ENCODE measurements around the gene PLXDC2. TPM values are rescaled to one million over a fixed set of nuclear protein-coding genes. Genes with fewer than 3 reads are reported as not detected.

Gene PLXDC2
- polyA plus RNA-seq, 3 donors, result 32.4 to 40.1 (median 36.7) TPM

DNA sequence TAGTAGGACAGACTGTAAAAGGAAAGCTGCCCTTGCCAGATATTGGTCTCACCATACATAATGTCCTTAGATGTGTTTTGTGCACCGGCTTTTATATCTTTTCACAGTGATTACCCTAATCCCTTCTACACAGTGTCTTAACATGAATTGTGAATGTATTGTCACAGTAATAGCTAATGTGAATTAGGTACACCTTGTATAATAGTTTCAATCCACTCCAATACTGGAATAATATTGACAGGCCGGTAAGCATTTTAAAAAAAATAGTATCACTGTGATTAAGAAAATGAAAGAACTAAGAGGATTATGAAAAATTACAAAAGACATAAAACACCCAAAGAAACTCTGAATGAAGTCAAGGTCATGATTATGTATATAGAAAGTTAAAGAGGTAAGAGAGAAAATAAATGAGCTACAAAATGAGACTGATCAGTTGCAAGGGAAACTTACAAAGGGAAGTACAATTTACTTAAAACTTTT, 420.9 kb downstream of the PLXDC2 start:
- DNase-seq (ENCODE audit: low read depth in 3 of 3, low spot score in 2 of 3), result no peak

DNA sequence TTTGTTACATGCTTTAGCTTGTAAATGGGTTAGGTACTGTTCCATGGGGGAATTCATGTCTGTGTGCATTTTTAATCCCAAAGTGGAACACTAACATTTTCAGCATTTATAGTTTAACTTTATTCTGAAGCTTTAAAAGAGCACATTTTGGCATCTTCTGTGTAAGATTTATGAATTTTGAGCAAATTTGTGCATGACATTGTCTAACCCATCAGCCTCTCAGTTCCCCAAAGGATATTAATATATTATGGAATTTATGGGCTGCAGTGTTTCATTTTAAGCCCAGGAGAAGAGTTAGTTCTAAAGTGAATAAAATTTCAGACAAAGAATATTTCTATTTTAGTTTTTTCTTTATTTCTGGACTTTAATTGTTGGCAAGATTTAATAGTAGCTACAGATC, 421.4 kb downstream of the PLXDC2 start:
- no peak for DNase-seq (ENCODE audit: low read depth in 3 of 3, low spot score in 2 of 3)

DNA sequence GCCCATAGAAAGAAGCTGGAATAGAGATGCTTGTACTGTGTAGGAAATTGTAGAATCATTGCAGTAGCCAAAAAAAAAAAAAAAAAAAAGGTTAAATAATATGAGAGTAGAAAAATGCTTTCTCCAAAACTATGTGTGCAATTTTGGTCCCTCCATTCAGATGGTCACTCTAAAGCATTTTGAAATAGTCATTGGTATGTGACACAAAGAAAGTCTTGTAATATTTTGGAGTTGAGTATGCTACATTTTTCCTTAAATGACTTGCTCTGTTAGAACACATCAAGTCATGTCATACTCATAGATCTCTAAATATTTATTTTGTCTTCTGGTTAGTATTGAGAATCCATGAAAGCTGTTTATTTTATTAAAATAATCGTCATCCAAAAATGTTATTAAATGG, 424.4 kb downstream of the PLXDC2 start:
- DNase-seq (ENCODE audit: low read depth in 3 of 3, low spot score in 2 of 3), result no peak

DNA sequence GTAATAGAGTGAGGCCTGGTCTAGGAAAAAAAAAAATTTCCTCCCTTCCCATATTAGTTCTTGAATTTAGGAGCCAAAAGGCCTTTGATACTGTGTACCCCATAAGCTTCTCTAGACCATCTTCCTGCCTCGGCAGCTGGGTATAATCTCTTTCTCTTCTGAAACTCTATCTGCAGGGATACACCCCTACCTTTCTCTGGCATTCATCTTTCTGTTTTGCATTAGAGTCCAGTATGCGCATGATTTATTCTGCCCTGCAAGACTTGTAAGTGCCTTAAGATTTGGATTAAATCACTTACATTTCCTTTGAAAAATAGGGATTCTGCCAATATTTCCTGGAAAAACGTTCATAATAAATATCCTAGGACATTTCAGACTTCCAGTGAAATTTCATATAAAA, 431.2 kb downstream of the PLXDC2 start:
- no peak for DNase-seq (ENCODE audit: low read depth in 3 of 3, low spot score in 2 of 3)

DNA sequence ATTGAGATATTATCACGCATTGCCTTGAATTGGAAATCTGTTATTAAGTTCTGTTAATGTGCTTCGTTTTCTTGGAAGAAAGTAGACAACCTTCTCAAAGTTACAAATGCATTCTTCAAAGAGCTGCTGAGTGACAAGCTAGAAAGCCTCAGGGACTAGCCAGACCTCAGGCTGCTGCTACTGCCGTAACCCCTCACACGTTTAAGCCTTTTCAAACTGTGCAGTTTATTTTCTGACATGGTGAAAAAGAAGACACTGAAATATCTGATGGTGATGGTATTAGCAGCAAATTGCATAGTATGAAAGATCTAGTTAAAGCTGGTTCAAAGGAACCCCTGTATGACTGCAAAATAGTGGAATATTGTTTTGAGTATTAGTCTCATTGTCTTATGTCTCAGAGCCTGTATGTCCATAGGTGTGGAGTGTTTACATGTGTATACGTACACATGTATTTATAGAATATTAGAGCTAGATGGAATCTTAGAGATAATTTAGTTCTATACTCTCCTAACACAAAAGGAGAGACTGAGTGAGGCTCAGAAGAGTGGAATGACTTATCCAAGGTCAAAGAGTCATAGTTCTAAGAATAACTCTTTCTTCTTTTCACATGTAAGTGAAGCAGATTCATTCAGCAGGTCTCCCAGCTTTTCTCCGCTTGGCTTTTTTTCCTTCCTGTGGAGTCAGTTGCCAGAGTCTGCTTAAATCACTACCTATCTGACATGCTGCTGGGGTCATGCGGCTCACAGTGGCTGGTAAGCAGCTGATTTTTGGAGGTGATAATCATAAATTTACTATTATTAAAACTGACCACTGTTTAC, 431.9 kb downstream of the PLXDC2 start:
- DNase-seq (ENCODE audit: low read depth in 3 of 3, low spot score in 2 of 3), result no peak

DNA sequence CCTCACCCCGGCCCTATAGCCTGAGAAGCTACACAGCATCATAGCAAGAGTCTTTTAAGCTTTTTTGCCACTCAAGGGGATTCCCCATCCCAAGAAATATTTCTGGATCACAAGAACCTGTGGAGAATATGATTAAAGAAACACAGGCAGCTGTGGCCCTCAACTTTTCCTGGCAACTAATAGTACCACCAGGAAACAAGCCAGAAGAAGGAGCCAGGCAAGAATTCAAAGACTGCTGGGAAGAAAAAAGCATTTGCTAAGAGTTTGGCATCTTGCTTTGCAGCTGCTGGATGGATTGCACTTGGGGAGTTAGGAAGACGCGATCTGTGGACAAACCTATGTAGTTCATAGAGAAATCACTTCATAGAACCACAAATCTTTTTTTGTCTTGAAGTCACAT, 437.8 kb downstream of the PLXDC2 start:
- DNase-seq (ENCODE audit: low read depth in 3 of 3, low spot score in 2 of 3), result no peak

DNA sequence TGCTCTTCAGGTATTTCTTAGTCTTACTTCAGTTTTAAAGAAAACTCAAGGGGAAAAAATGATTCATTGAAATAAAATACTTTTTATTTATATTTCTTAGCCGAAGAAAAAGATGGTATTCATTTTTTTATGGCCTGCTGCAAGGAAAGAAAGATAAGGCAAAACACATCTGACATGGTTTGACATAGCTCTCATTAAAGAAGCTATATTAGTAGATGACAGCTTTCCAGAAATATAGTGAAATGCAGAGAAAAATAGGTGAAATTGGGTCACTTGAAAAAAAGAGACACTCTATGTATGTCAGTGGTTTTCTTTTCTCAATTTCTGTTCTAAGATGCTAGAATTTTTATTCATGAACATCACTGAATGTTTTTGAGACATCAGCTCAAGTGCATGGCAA, 438.3 kb downstream of the PLXDC2 start:
- no peak for DNase-seq (ENCODE audit: low read depth in 3 of 3, low spot score in 2 of 3)

DNA sequence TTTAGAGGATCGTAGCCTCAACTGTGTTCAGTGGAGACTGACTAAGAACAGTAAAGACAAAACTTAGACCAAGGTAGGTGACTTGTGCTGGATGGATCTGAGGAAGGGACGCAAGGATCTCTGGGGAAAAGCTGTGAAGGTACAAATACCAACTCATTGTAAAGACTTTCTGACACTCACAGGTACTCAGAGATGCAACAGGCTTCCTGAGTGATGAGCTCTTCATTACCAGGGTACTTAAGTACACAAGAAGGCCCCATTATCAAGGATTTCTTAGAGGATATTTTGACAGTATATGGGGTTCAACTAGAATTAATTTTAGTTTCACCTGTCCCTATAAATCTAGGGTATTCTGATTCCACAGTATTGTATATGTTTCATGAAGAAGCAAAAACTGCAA, 440.7 kb downstream of the PLXDC2 start:
- no peak for DNase-seq (ENCODE audit: low read depth in 3 of 3, low spot score in 2 of 3)

DNA sequence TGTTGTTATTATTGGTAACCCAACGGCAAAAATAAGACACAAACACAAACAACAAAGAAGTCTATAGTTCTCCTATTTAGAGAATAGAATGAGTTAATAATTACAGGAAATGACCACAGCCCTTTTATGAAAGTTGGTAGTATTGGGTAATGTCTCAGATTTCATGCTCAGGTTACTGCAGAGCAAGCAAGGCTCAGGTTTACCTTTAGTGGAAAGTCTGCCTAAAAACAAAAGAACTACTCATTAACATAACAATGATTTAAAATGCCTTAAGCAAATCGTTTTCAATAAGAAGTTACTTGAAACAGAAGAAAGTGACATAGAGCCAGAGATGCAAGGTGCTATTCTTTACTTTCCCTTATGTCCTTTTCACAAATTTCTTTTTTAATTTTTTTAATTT, 441.2 kb downstream of the PLXDC2 start:
- no peak for DNase-seq (ENCODE audit: low read depth in 3 of 3, low spot score in 2 of 3)

DNA sequence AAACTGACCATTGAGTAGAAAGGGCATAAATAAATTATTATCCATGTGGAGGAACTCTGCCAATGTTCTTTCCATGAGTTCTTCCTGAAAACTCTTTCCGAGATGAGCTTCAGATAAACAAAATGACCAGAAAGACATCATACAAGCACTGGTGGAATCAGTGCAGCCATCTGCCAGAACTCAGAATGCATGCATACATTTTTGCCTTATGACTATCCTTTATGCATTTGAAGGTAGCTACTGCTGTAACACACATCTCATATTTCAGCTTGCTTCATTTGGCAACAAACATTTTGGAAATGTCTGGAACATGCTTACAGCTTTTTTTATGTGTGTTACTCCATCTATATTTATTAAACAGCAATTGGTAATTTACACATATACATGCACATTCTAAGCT, 448.9 kb downstream of the PLXDC2 start:
- DNase-seq (ENCODE audit: low read depth in 3 of 3, low spot score in 2 of 3), result no peak

DNA sequence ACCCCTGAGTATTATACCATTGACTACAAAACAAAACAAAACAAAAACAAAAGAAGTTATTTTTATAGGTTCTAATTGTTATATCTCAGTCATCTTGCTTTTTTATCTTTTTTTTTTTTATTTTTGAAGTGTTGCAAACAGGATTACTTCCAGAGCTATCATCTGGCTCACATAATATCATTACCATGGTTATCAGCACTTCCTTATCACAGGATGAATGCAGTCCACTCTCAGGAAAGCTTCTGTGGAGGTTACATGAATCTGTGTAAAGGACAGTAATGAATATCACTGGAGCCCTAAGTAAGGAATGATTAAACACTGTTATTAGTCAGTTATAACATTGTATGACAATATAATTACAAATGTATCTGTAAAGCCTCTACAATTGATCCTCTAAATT, 451.5 kb downstream of the PLXDC2 start:
- no peak for DNase-seq (ENCODE audit: low read depth in 3 of 3, low spot score in 2 of 3)

DNA sequence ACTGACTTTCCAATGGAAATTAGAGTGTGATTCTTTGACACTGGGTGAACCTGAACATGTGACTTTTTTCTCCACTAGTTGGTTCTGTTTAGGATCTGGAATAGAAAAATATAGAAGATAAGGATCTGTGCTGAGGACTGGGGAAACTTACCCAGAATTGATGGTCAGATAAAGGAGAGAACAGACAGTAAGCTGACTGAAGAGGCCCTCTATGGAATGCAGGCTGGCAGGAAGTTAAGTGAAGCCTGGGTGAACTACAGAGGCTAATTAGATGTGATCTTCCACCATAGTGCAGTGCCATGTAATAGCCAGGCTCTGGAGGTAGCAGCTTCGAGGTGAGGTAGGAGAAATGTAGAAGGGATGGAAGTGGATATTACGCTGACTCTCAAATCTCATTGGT, 455.3 kb downstream of the PLXDC2 start:
- DNase-seq (ENCODE audit: low read depth in 3 of 3, low spot score in 2 of 3), result no peak

DNA sequence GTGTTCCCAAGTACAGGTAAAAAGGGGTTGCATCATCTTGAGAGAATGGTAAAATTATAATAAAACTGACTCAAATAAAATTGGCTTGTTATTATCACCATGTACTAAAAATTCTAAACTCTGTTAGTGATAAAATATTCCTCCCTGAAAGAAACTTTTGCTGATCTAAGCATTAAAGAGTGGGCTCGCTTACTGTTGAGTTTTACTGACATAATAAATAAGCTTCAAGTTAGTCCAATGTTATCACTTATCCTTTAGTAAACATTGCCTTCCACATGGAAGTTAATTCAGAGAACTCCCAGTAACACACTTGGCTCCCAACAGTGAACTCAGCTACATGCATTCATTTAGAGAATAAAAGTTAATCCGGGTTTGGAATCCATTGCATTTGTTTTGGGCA, 456.4 kb downstream of the PLXDC2 start:
- no peak for DNase-seq (ENCODE audit: low read depth in 3 of 3, low spot score in 2 of 3)

DNA sequence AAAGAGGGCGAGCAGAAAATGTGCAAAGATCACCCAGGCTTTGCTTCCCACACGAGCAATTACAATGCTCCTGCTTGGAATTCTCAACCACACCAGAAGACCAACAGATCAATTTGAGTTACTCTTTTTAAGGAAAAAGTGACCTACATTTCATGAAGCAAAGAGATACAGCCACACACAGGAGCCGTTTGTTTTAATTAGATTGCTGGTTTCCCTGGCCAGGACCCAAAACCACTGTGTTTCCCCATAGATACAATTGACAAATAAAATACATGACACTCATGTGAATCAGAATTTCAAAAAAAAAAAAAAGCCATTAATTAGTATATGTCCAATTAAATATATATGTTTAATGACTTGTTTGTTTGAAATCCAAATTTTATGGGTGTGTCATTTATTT, 458.3 kb downstream of the PLXDC2 start:
- no peak for DNase-seq (ENCODE audit: low read depth in 3 of 3, low spot score in 2 of 3)

DNA sequence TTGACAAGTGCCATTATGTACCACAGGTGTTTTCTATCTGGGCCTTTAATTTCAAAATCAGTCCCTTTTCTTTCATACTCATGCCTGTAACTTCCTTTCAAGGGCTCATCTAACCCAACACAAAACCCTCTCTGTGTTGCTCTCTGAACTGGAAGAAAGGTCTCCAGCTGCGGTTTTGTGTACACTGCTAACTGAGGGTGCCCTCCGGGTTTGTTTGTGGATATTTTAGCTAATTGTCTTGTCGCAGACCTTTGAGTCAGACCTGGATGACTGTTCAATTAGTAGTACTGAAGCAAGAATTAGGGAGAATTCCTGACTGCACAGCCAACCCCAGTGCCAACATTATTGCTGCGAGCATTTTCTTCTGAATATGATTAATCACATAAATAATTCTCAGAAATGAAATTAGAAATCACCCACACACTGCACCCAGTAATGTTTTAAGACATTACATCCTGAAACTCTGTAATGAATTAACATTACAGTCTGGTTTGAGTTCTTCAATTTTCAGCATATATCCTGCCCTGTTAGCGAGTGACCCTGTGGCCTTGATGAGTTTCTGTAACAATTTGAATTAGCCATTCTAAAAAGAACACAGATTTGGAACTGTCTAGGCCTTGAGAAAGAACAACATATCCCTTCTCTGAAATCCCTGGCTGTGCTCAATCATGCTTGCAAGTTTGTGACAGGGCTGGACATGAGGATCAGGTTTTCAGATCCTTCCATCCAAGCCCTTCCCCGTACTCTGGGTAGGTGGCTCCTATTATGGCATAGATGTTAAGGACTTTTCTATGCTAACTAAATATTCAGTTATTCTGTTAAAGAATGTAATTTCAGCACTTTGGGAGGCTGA, 460.1 kb downstream of the PLXDC2 start:
- DNase-seq (ENCODE audit: low read depth in 3 of 3, low spot score in 2 of 3), result no peak

DNA sequence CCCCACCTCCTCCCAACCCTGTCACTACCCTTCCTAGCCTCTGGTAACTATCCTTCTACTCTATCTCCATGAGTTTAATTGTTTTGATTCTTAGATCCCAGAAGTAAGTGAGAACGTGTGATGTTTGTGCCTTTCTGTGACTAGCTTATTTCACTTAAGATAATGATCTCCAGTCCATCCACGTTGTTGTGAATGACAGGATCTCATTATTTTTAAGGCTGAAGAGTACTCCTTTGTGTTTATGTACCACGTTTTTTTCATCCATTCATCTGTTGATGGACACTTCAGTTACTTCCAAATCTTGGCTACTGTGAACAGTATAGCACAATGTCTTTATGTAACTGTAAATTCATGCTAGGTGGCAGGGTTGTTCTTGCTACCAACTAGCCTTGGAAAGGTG, 461.6 kb downstream of the PLXDC2 start:
- DNase-seq (ENCODE audit: low read depth in 3 of 3, low spot score in 2 of 3), result no peak

DNA sequence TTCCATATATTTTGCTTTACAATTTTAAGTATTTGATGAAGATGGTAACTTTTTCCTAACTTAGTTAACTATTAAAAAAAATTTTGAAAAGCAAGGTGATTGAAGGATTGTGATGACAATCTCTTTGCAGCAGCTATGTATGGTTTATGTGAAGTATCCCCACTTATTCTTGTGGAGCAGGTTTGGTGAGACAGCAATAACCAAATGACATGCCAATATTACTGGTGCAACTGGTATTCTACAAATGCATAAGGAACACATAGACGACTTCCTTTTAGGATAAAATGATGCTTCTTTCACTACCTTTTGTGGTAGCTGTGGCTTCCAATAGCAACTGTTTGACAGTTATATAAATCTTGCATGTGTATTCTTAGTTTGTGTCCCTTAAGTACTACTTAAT, 465.3 kb downstream of the PLXDC2 start:
- DNase-seq (ENCODE audit: low read depth in 3 of 3, low spot score in 2 of 3), result no peak

DNA sequence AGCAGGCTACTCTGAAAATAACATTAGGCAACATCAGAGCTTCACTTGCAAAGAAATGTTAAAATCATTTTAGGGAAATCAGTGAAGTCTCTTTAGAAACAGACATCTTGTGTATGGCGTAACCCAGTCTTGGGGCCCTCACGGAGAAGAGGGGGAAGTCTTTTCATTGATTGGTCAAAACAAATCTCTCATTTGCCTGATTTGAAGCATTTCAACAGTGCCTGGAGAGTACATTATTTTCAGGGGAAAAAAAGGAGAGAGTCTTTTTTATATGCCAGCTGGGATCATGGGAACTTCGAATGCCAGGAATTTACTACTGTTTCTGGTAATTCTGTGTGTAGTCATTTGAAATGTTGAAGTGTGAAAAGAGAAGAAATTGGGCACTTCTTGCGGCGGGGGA, 471.4 kb downstream of the PLXDC2 start:
- DNase-seq (ENCODE audit: low read depth in 3 of 3, low spot score in 2 of 3), result no peak

DNA sequence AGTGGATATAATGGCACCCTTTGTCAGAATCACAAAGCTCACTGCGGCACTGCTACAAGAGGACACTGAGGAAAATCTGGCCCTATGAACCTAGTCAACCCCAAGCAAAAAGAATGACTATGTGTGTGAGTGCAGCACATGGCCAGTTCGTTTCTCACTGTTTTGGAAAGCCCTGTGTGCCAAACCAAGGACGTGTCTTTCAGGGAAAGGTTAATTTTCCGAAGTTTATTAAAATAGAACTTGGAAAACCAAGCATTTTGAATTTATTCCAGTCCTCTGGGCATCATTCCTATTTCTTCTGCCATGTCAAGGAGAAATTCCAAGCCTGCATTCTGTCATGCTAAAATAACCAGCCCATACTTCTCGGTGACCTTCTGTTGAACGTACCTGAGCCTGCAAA, 471.8 kb downstream of the PLXDC2 start:
- DNase-seq (ENCODE audit: low read depth in 3 of 3, low spot score in 2 of 3), result no peak

DNA sequence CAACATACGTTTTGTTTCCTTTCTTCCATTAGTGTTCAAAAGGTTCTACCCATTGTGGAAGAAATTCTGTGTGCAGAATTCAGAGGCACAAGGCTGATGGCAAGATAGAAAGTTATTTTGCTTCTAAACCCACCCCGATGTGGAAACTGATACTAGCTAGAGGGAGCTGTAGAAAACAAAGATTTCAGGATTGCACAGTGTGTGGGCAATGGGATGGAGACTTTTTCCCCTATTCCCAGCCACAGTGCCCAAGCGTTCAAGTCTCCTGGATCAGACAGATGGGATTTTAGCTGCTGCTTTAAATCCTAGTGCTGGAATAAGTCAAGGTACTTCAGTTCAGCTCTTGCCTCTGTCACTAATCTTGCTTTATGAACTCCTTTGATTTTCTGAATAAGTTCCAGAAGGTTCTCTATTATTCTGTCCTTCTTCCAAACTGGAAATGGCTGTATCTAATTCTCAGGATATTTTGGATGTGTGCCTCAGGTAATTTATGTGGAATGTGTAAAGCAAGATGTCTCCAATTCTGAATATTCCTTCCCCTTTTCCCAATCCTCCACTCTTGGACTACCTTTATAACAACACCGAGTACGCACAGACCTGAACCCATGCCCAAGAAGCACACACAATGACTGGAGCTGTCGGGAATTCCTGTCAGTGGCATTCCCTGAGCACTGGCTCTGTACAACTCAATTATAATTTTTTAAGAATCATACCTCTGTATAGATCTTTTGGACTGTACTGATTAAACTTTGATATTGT, 473.0 kb downstream of the PLXDC2 start:
- DNase-seq (ENCODE audit: low read depth in 3 of 3, low spot score in 2 of 3), result no peak

DNA sequence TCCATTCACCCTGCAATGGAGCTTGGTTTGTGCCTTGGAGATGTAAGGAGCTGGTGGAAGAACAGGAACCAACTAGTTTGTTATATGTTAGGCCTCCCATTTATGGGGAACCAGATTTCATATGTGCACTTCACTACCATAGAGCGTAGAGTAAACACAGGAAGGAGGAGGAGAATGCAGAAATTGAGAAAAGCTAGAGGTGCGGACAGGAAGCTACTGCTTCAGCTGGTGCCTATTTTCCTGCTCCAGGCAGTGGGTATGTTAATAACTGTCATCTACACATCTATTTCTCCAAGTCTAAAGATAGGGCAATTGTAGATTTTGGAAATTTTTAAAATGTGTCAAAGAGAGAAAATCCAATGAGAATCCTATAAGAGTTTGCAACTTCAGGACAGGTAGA, 482.2 kb downstream of the PLXDC2 start:
- DNase-seq (ENCODE audit: low read depth in 3 of 3, low spot score in 2 of 3), result no peak

Measured in right renal cortex interstitium (tissue), 3 donors.